Coronary artery (tissue), 2 donors: Measurements from ENCODE around the gene SLC9B1.

Experiments used
- DNase-seq: peaks from one replicate; pipeline ENCODE4 v3.0.0-alpha.2; 2017; ENCODE audit warnings: low spot score
- H3K27ac ChIP-seq, 2 donors: fragments of 200-600 bp; sonication (generic); one replicate each; pipeline ENCODE4 v1.5.1; 2016 to 2019
- H3K4me3 ChIP-seq: fragments of 200-600 bp; sonication (generic); 2 replicates; pipeline ENCODE4 v1.5.1; 2016; ENCODE audit warnings: mild to moderate bottlenecking, moderate library complexity
- TF ChIP-seq, protein P1 (sequence below): fragments of 200-600 bp; sonication (generic); IDR thresholded peaks from one replicate; pipeline ENCODE4 v1.5.1; 2019; ENCODE audit warnings: antibody characterized with exemption

The SLC9B1 gene, protein sequence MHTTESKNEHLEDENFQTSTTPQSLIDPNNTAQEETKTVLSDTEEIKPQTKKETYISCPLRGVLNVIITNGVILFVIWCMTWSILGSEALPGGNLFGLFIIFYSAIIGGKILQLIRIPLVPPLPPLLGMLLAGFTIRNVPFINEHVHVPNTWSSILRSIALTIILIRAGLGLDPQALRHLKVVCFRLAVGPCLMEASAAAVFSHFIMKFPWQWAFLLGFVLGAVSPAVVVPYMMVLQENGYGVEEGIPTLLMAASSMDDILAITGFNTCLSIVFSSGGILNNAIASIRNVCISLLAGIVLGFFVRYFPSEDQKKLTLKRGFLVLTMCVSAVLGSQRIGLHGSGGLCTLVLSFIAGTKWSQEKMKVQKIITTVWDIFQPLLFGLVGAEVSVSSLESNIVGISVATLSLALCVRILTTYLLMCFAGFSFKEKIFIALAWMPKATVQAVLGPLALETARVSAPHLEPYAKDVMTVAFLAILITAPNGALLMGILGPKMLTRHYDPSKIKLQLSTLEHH

DNA sequence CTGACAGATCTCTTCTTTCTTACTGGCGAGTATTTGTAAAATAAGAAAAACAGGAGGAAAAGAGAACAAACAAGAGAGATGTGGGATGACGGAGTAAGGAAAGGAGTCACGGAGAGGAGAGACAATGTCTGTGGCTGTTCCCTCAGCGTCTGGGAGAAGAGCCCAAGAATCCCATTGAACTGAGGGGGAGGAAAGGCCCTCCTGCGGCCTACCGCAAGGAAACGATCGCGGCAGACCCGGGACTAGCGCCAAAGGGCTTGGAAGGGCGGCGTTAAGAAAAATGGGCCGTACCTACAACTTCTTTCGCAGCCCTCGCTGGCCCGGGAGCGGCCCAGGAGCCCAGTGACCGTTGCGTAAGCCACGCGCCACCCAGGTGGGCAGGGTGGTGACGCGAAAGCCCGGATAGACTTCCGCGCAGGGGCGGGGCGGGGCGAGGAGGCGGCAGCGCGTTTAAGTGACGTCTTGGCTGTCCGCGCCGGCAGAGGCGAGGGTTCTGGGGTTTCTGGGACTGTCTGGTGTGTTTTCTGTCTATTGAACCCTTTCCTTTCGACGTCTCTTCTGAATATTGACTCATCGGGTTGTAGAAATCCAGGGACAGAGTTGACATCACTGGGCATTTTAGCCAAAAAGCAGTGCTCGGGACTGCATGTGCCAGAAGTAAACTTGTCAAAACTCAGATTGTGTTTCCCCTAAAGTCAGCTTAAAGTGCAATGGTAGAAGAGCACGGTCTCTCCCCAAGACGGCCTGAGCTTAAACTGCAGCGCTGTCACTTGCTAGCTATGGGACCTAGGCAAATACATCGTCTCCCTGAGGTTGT lies at the start of gene SLC9B1:
SLC9B1 (minus strand) TSS at position 398 of the 817 bp plus-strand sequence. CDS start 27,994 bp downstream, outside the sequence.
- H3K4me3 ChIP-seq, result peak within 1 kb of the TSS; percentile 64
- TF ChIP-seq, protein P1, sequence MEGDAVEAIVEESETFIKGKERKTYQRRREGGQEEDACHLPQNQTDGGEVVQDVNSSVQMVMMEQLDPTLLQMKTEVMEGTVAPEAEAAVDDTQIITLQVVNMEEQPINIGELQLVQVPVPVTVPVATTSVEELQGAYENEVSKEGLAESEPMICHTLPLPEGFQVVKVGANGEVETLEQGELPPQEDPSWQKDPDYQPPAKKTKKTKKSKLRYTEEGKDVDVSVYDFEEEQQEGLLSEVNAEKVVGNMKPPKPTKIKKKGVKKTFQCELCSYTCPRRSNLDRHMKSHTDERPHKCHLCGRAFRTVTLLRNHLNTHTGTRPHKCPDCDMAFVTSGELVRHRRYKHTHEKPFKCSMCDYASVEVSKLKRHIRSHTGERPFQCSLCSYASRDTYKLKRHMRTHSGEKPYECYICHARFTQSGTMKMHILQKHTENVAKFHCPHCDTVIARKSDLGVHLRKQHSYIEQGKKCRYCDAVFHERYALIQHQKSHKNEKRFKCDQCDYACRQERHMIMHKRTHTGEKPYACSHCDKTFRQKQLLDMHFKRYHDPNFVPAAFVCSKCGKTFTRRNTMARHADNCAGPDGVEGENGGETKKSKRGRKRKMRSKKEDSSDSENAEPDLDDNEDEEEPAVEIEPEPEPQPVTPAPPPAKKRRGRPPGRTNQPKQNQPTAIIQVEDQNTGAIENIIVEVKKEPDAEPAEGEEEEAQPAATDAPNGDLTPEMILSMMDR, result no peak
- peak; percentile 98 for DNase-seq
- H3K27ac ChIP-seq, result peak within 1 kb of the TSS; percentile 79 to 89

DNA sequence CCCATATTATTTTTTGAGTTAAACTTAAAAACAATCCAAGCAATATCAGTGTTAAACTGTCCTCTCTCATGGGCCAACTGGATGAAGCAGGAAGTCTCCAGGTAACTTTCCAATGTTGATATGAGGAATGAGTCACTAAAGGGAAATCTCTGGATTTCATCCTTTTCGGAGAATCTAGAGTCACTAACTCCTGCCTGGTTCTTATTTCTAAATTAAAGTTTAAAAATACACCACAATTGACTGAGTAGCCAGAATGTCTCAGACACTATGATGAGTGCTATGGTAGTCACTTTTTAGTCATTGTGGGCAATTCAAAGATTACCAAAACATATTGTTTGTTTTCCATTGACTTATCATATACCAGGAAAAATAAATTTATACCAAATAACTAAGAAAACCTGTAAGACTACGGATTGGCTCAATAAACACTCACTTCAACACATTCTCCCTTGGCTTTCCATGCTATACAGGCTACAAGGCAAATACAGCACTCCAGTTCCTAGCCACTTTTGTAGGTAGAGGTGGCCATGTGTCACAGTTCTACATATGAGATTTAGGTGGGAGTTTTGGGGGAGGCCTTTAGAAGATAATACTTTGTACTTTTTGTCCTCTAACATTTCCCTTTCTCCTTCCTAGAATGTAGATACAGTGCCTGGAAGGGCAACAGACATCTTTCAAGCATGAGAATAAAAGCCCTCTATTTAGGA lies 48.5 kb upstream of the SLC9B1 start:
- no peak for DNase-seq
- Histone ChIP-seq H3K4me3 (no peak overlapping the region), H3K27ac (no peak overlapping the region)
- TF ChIP-seq, protein P1, result no peak

DNA sequence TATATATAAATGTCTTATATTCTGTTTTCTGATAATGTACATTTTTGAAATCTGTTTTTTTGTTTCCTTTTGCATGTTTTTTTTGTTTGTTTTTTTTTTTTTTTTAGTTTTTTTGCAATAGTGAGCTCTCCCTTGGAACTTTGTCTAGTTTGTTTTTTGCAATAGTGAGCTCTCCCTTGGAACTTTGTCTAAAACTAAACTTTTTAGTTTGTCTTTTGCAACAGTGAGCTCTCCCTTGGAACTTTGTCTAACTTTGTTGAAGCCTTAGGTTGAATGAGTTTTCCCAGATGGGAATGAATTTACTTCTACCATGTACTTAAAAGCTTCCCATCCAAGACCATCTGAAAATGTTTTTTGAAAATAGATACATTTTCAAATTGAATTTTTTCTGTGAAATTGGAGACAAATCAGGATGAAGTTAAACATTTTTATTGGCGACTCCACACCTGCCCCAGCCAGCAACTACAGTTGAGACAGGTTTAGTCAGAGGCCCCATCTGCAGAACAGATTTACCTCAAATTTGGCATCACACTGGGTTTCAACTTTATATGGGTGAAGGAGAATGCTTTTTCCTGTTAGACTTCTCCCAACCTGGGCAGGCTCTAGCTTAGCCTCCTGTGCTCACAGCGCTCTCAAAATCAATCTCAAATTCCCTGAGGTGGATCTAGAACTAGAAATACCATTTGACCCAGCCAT lies 41.1 kb upstream of the SLC9B1 start:
- DNase-seq, result no peak
- H3K4me3 ChIP-seq, result no peak overlapping the region
- H3K27ac ChIP-seq, result no peak overlapping the region
- TF ChIP-seq, protein P1, result no peak

DNA sequence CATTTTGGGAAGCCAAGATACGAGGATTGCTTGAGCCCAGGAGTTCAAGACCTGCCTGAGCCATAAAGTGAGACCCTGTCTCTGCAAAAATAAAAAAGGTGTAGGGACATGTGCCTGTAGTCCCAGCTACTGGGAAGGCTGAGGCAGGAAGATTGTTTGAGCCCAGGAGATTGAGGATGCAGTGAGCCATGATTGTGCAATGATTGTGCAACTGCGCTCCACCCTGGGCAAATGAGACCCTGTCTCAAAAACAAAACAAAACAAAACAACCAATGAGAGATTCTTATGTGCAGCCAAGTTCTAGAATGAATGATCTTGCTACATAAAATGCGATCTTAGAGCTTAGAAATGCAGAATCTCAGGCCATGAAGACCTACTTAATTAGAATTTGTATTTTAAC lies 34.5 kb upstream of the SLC9B1 start:
- TF ChIP-seq, protein P1, result no peak
- no peak for DNase-seq
- no peak overlapping the region for H3K27ac ChIP-seq
- no peak overlapping the region for H3K4me3 ChIP-seq

DNA sequence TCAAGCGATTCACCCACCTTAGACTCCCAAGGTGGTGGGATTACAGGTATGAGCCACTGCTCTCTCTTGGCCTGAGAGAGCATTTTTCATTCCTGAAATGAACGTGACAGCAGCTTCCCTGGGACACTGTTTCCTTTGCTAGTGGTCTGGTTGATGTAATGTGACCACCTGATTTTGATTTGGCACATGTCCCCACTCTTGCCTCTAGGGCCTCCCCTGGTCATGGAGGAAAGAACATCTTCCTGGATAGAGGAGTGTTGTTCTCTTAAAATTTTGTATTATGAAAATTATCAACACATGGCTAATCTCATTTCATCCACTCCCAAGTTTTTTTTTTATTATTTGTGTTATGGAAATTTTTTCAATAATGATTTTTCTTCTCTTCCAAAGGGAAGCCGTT lies 33.3 kb upstream of the SLC9B1 start:
- Histone ChIP-seq H3K27ac (no peak overlapping the region), H3K4me3 (no peak overlapping the region)
- TF ChIP-seq, protein P1, result no peak
- no peak for DNase-seq

DNA sequence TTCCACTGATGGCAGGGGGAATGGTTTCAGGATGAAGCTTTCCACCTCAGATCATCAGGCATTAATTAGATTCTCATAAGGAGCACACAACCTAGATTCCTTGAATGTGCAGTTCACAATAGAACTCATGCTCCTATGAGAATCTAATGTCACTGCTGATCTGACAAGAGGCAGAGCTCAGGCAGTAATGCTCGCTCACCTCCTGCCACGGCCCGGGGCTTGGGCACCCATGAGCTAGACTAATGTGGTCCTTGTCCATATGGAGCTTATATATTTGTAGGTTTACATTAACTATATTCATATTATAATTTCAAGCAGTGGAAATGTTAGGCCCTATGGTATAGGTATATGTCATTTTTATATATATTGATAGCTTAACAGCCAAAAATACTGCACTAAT lies 32.6 kb upstream of the SLC9B1 start:
- TF ChIP-seq, protein P1, result no peak
- Histone ChIP-seq H3K4me3 (no peak overlapping the region), H3K27ac (no peak overlapping the region)
- DNase-seq, result no peak
